ENCODE results near the gene CREB3L2.

- TF ChIP-seq CTCF (IDR thresholded peaks at IDR 0.05; ENCODE audit: poor library complexity) (no peak), EZH2 (IDR thresholded peaks at IDR 0.05; ENCODE audit: borderline replicate concordance) (no peak), EZH2phosphoT487 (IDR thresholded peaks at IDR 0.05; ENCODE audit: low read depth, severe bottlenecking, unreplicated experiment) (no peak)
These were observed 150.6 kb downstream of the CREB3L2 start for GRCh38 chr7:137850972-137851945.

All from hepatocyte (in vitro differentiated cells).